Astrocyte of the spinal cord (primary cell): ENCODE data around the gene TNS1.

ENCODE experiments used
- DNase-seq: peaks from one replicate; pipeline ENCODE4 v3.0.0; 2011; ENCODE audit warnings: low read depth, low spot score
- H3K4me3 ChIP-seq: 2 replicates; pipeline ENCODE4 v1.5.1; 2011; ENCODE audit warnings: low read depth, mild to moderate bottlenecking, low read length, moderate library complexity
- CTCF ChIP-seq: IDR thresholded peaks from 2 replicates; pipeline ENCODE4 v1.5.1; 2012; ENCODE audit warnings: low read depth, mild to moderate bottlenecking, low read length, inconsistent platforms
- in situ Hi-C: cut with HindIII; loops from 2 replicates; pipeline ENCODE4 v1.10.0; 2017; ENCODE audit warnings: low sequenced_read_pairs

The TNS1 gene

GRCh38 chr2:217976301-217976700, 26.5 kb downstream of the TNS1 start:
- TF ChIP-seq CTCF = no peak
- in situ Hi-C loops = no loop called here
- H3K4me3 ChIP-seq = no peak overlapping the region
- DNase-seq = no peak

- in situ Hi-C loops = no loop called here
- no peak for TF ChIP-seq CTCF
- no peak overlapping the region for H3K4me3 ChIP-seq
- DNase-seq = no peak
Observed at GRCh38 chr2:217975626-217976025, 27.2 kb downstream of the TNS1 start.

GRCh38 chr2:217974389-217975005, 28.3 kb downstream of the TNS1 start:
- DNase-seq = no peak
- in situ Hi-C loops = no loop called here
- no peak overlapping the region for H3K4me3 ChIP-seq
- TF ChIP-seq CTCF = no peak

- DNase-seq = no peak
- no peak for TF ChIP-seq CTCF
- no peak overlapping the region for H3K4me3 ChIP-seq
- in situ Hi-C loops = no loop called here
Observed at GRCh38 chr2:217973008-217973787, 29.6 kb downstream of the TNS1 start.

GRCh38 chr2:217972490-217972889, 30.3 kb downstream of the TNS1 start:
- no peak for TF ChIP-seq CTCF

GRCh38 chr2:217972037-217972436, 30.8 kb downstream of the TNS1 start:
- TF ChIP-seq CTCF = no peak
- in situ Hi-C loops = no loop called here
- no peak overlapping the region for H3K4me3 ChIP-seq
- no peak for DNase-seq

More at GRCh38 chr2:217972490-217972889, 30.3 kb downstream of the TNS1 start:
- DNase-seq = no peak
- H3K4me3 ChIP-seq = no peak overlapping the region
- in situ Hi-C loops = no loop called here
